ENCODE measurements around the gene ERLEC1. TPM values are rescaled to one million over a fixed set of nuclear protein-coding genes. Genes with fewer than 3 reads are reported as not detected.
"Not testable (repeated sequence)": the region's sequence is repeated elsewhere in the genome, so short reads cannot be mapped to it uniquely, and the experiment has no call there.

The ERLEC1 gene
- total RNA-seq, 1 donor = 95.2 TPM

GRCh38 chr2:53821810-53822209 lies 35.0 kb downstream of the ERLEC1 start:
- Histone ChIP-seq H3K9me3 (ENCODE audit: low read depth, low read length) (no peaks in the 10 kb centered on the region), H4K20me1 (ENCODE audit: insufficient read depth, low read length) (no peaks in the 10 kb centered on the region), H3K36me3 (ENCODE audit: insufficient read depth, low read length) (peaks cover 37% of the 10 kb centered on the region), H3K4me3 (ENCODE audit: insufficient read depth, low read length) (no peak overlapping the region), H3K27ac (ENCODE audit: low read depth, low read length) (no peak overlapping the region), H3K4me1 (ENCODE audit: insufficient read depth, low read length) (no peaks in the 10 kb centered on the region), H3K79me2 (ENCODE audit: insufficient read depth, low read length) (no peaks in the 10 kb centered on the region), H2AFZ (ENCODE audit: low read length) (no peak overlapping the region), H3K27me3 (ENCODE audit: insufficient read depth, low read length) (no peaks in the 10 kb centered on the region), H3K4me2 (ENCODE audit: insufficient read depth, low read length) (no peak overlapping the region)
- TF ChIP-seq CTCF (IDR thresholded peaks at IDR 0.05; ENCODE audit: extremely low read depth, low read depth, low read length) = no peak
- no peak for DNase-seq (ENCODE audit: insufficient read length, low spot score, missing footprints)

GRCh38 chr2:53823639-53824038 lies 36.8 kb downstream of the ERLEC1 start:
- peaks cover 20% of the 10 kb centered on the region for H3K36me3 ChIP-seq (ENCODE audit: insufficient read depth, low read length)
- H2AFZ ChIP-seq (ENCODE audit: low read length); H4K20me1 ChIP-seq (ENCODE audit: insufficient read depth, low read length); H3K4me2 ChIP-seq (ENCODE audit: insufficient read depth, low read length); H3K27ac ChIP-seq (ENCODE audit: low read depth, low read length); H3K27me3 ChIP-seq (ENCODE audit: insufficient read depth, low read length); DNase-seq (ENCODE audit: insufficient read length, low spot score, missing footprints); H3K79me2 ChIP-seq (ENCODE audit: insufficient read depth, low read length); H3K4me3 ChIP-seq (ENCODE audit: insufficient read depth, low read length); H3K9me3 ChIP-seq (ENCODE audit: low read depth, low read length); H3K4me1 ChIP-seq (ENCODE audit: insufficient read depth, low read length): not testable (repeated sequence)
- TF ChIP-seq CTCF (IDR thresholded peaks at IDR 0.05; ENCODE audit: extremely low read depth, low read depth, low read length) = peak; percentile 14

GRCh38 chr2:53826030-53826410 lies 39.2 kb downstream of the ERLEC1 start:
- H2AFZ ChIP-seq (ENCODE audit: low read length) = no peak overlapping the region
- H3K4me3 ChIP-seq (ENCODE audit: insufficient read depth, low read length) = no peak overlapping the region
- no peaks in the 10 kb centered on the region for H3K9me3 ChIP-seq (ENCODE audit: low read depth, low read length)
- H3K36me3 ChIP-seq (ENCODE audit: insufficient read depth, low read length) = no peaks in the 10 kb centered on the region
- no peaks in the 10 kb centered on the region for H3K27me3 ChIP-seq (ENCODE audit: insufficient read depth, low read length)
- no peaks in the 10 kb centered on the region for H3K4me1 ChIP-seq (ENCODE audit: insufficient read depth, low read length)
- H3K79me2 ChIP-seq (ENCODE audit: insufficient read depth, low read length) = no peaks in the 10 kb centered on the region
- no peak overlapping the region for H3K27ac ChIP-seq (ENCODE audit: low read depth, low read length)
- no peak for DNase-seq (ENCODE audit: insufficient read length, low spot score, missing footprints)
- H3K4me2 ChIP-seq (ENCODE audit: insufficient read depth, low read length) = no peak overlapping the region
- TF ChIP-seq CTCF (IDR thresholded peaks at IDR 0.05; ENCODE audit: extremely low read depth, low read depth, low read length) = no peak
- H4K20me1 ChIP-seq (ENCODE audit: insufficient read depth, low read length) = no peaks in the 10 kb centered on the region

- Histone ChIP-seq H3K36me3 (ENCODE audit: insufficient read depth, low read length) (no peaks in the 10 kb centered on the region), H4K20me1 (ENCODE audit: insufficient read depth, low read length) (no peaks in the 10 kb centered on the region), H3K79me2 (ENCODE audit: insufficient read depth, low read length) (no peaks in the 10 kb centered on the region), H3K27me3 (ENCODE audit: insufficient read depth, low read length) (no peaks in the 10 kb centered on the region), H3K4me1 (ENCODE audit: insufficient read depth, low read length) (no peaks in the 10 kb centered on the region), H2AFZ (ENCODE audit: low read length) (no peak overlapping the region), H3K27ac (ENCODE audit: low read depth, low read length) (no peak overlapping the region), H3K9me3 (ENCODE audit: low read depth, low read length) (no peaks in the 10 kb centered on the region), H3K4me3 (ENCODE audit: insufficient read depth, low read length) (no peak overlapping the region), H3K4me2 (ENCODE audit: insufficient read depth, low read length) (no peak overlapping the region)
- no peak for TF ChIP-seq CTCF (IDR thresholded peaks at IDR 0.05; ENCODE audit: extremely low read depth, low read depth, low read length)
- DNase-seq (ENCODE audit: insufficient read length, low spot score, missing footprints) = no peak
Measured at GRCh38 chr2:53826587-53827397, 39.9 kb downstream of the ERLEC1 start.

All from osteoblast (primary cell).